ENCODE measurements around the gene CIZ1.
A peak's percentile ranks its signal among the peaks of the same experiment; 100 is the strongest.
"Not testable (repeated sequence)": the region's sequence is repeated elsewhere in the genome, so short reads cannot be mapped to it uniquely, and the experiment has no call there.

Gene CIZ1

GRCh38 chr9:128190516-128191405 is 611 bp downstream of the CIZ1 start:
- Mint-ChIP-seq H3K4me1 (ENCODE audit: low read depth in 2 of 2) (peaks cover 21 to 23% of the 10 kb centered on the region in 2 donors), H3K4me3 (peak overlapping the region; percentile 95 to 97), H3K36me3 (ENCODE audit: insufficient read depth) (peaks cover 37% of the 10 kb centered on the region), H3K27me3 (no peaks in the 10 kb centered on the region), H3K9me3 (no peaks in the 10 kb centered on the region), H3K27ac (peak overlapping the region; percentile 96 to 98)
- DNase-seq (no peak), ATAC-seq (replicated peaks) (peak; percentile 61)

GRCh38 chr9:128190013-128190412 is 1.4 kb downstream of the CIZ1 start:
- Mint-ChIP-seq H3K4me3 (peak overlapping the region; percentile 95 to 97), H3K9me3 (no peaks in the 10 kb centered on the region), H3K4me1 (ENCODE audit: low read depth in 2 of 2) (peaks cover 21 to 25% of the 10 kb centered on the region in 2 donors), H3K36me3 (ENCODE audit: insufficient read depth) (peaks cover 43% of the 10 kb centered on the region), H3K27ac (peak overlapping the region in 1 of 2 donors; percentile 98), H3K27me3 (no peaks in the 10 kb centered on the region)
- DNase-seq (no peak), ATAC-seq (replicated peaks) (no peak)

DNA sequence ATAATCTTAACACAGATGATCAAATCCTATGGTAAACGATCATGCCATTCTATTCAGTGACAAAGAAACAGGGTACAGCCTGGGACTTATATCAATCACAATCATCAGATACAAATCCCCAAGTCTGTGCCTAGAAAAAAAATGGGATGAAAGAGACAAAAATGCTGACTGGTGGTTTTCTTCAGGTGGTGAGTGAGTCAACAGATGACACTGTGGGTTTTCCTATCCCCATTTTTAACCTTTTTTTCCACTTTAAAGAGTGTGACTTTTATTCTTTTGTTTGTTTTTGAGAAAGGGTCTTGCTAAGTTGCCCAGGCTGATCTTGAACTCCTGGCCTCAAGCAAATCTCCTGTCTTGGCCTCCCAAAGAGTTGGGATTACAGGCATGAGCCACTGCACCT is 3.2 kb downstream of the CIZ1 start:
- Mint-ChIP-seq H3K27me3 (no peaks in the 10 kb centered on the region), H3K9me3 (no peaks in the 10 kb centered on the region), H3K27ac (peak overlapping the region in 1 of 2 donors; percentile 50), H3K4me1 (ENCODE audit: low read depth in 2 of 2) (peaks cover 21 to 25% of the 10 kb centered on the region in 2 donors), H3K4me3 (no peak overlapping the region), H3K36me3 (ENCODE audit: insufficient read depth) (peaks cover 60% of the 10 kb centered on the region)
- no peak for ATAC-seq (replicated peaks)
- no peak for DNase-seq

GRCh38 chr9:128187361-128187760 is 4.0 kb downstream of the CIZ1 start:
- Mint-ChIP-seq H3K27ac (no peak overlapping the region), H3K27me3 (no peaks in the 10 kb centered on the region), H3K4me3 (no peak overlapping the region), H3K36me3 (ENCODE audit: insufficient read depth) (peaks cover 66% of the 10 kb centered on the region), H3K4me1 (ENCODE audit: low read depth in 2 of 2) (peaks cover 21 to 25% of the 10 kb centered on the region in 2 donors), H3K9me3 (no peaks in the 10 kb centered on the region)
- DNase-seq (no peak), ATAC-seq (replicated peaks) (no peak)

DNA sequence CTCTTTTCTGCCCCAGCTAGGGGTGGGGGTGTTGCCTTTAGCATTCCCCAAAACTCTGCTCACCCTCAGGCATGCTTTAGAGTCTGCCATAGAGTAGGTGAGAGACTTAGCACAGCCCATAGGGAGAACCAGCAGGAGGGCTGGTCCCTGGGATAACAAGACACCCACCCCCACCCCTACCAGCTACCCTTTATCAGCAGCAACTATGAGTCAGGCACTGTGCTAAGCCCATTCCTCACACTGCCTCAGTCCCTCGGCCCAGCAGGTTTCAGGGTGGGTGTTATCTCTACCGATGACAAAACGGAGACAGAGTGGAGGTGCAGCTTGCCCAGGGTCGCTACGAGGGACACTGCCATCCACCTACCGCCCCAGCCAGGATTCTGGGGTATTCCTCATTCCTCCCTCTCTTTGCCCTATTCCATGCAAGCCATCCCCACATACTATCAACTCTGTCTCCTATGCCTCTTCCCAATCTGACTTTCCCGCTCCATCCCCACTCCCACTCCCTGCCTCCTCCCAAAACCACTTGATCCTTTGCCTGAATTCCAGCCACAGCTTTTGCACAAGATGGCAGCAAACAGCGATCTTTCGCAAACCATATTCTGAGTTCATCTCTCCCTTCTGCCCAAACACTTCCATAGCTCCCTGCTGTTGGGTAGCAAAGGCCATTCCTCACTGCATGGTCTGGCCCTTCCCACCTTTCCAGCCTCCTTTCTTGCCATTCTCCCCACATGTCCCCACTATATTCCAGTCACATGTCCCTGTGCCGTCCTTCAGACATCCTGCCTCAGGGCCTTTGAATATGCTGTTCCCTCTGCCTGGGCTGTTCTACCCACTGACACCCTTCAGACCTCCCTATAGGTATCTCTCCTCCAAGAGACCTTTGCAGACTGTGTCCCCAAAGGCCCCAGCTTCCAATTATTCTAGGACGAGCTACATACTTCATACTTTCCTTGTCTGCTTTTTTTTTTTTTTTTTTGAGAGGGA is 5.1 kb downstream of the CIZ1 start:
- H3K36me3 Mint-ChIP-seq (ENCODE audit: insufficient read depth): peaks cover 59% of the 10 kb centered on the region
- H3K9me3 Mint-ChIP-seq: no peaks in the 10 kb centered on the region
- DNase-seq: no peak
- H3K27me3 Mint-ChIP-seq: no peaks in the 10 kb centered on the region
- peaks cover 21% of the 10 kb centered on the region in 2 donors for H3K4me1 Mint-ChIP-seq (ENCODE audit: low read depth in 2 of 2)
- no peak for ATAC-seq (replicated peaks)
- no peak overlapping the region for H3K4me3 Mint-ChIP-seq
- peak overlapping the region in 1 of 2 donors; percentile 32 for H3K27ac Mint-ChIP-seq

- H3K36me3 Mint-ChIP-seq (ENCODE audit: insufficient read depth): peaks cover 49% of the 10 kb centered on the region
- no peaks in the 10 kb centered on the region for H3K27me3 Mint-ChIP-seq
- no peaks in the 10 kb centered on the region for H3K9me3 Mint-ChIP-seq
- DNase-seq: no peak
- no peak for ATAC-seq (replicated peaks)
- peaks cover 9 to 11% of the 10 kb centered on the region in 2 donors for H3K4me1 Mint-ChIP-seq (ENCODE audit: low read depth in 2 of 2)
- peak overlapping the region in 1 of 2 donors; percentile 80 for H3K27ac Mint-ChIP-seq
- H3K4me3 Mint-ChIP-seq: no peak overlapping the region
Observed at GRCh38 chr9:128182893-128183588, 8.3 kb downstream of the CIZ1 start.

GRCh38 chr9:128181480-128181879 is 9.9 kb downstream of the CIZ1 start:
- H3K27me3 Mint-ChIP-seq; H3K4me1 Mint-ChIP-seq (ENCODE audit: low read depth in 2 of 2); H3K4me3 Mint-ChIP-seq; H3K9me3 Mint-ChIP-seq; DNase-seq; H3K27ac Mint-ChIP-seq; ATAC-seq (replicated peaks): not testable (repeated sequence)
- peaks cover 50% of the 10 kb centered on the region for H3K36me3 Mint-ChIP-seq (ENCODE audit: insufficient read depth)

- DNase-seq (no peak), ATAC-seq (replicated peaks) (no peak)
- H3K9me3 Mint-ChIP-seq: no peaks in the 10 kb centered on the region
- H3K27me3 Mint-ChIP-seq: no peaks in the 10 kb centered on the region
- H3K4me3 Mint-ChIP-seq: no peak overlapping the region
- peaks cover 0 to under 1% of the 10 kb centered on the region in 2 donors for H3K4me1 Mint-ChIP-seq (ENCODE audit: low read depth in 2 of 2)
- no peak overlapping the region for H3K27ac Mint-ChIP-seq
- peaks cover 48% of the 10 kb centered on the region for H3K36me3 Mint-ChIP-seq (ENCODE audit: insufficient read depth)
Observed at GRCh38 chr9:128180447-128180846, 10.9 kb downstream of the CIZ1 start.

DNA sequence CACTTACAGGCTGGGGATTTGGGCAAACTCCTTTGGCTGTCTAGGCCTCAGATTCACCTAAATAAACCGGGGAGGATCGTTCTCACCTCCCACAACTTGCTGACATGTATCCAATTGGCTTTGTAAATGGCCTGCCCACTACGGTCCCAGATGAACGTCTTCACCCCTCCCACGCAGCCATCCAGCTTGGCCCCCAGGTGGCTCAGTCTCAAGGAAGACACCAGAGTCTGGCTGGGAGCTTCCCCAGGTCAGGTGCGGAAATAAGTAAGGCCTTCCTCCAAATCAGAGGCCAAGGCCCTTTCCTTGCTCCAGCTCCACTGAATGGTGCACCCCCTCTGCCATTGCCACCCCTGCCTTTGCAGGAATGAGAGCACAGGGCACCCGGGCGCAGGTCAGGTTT is 11.4 kb downstream of the CIZ1 start:
- H3K36me3 Mint-ChIP-seq (ENCODE audit: insufficient read depth): peaks cover 48% of the 10 kb centered on the region

GRCh38 chr9:128178806-128179431 is 12.5 kb downstream of the CIZ1 start:
- ATAC-seq (replicated peaks) (no peak), DNase-seq (no peak)
- peaks cover 41% of the 10 kb centered on the region for H3K36me3 Mint-ChIP-seq (ENCODE audit: insufficient read depth)
- no peaks in the 10 kb centered on the region for H3K9me3 Mint-ChIP-seq
- H3K4me3 Mint-ChIP-seq: no peak overlapping the region
- H3K27me3 Mint-ChIP-seq: no peaks in the 10 kb centered on the region
- no peaks in the 10 kb centered on the region for H3K4me1 Mint-ChIP-seq (ENCODE audit: low read depth in 2 of 2)
- no peak overlapping the region for H3K27ac Mint-ChIP-seq

More for the DNA sequence above, 11.4 kb downstream of the CIZ1 start:
- ATAC-seq (replicated peaks): no peak
- no peaks in the 10 kb centered on the region for H3K9me3 Mint-ChIP-seq
- no peak overlapping the region for H3K27ac Mint-ChIP-seq
- H3K27me3 Mint-ChIP-seq: no peaks in the 10 kb centered on the region
- no peaks in the 10 kb centered on the region for H3K4me1 Mint-ChIP-seq (ENCODE audit: low read depth in 2 of 2)
- DNase-seq: no peak
- H3K4me3 Mint-ChIP-seq: no peak overlapping the region

DNA sequence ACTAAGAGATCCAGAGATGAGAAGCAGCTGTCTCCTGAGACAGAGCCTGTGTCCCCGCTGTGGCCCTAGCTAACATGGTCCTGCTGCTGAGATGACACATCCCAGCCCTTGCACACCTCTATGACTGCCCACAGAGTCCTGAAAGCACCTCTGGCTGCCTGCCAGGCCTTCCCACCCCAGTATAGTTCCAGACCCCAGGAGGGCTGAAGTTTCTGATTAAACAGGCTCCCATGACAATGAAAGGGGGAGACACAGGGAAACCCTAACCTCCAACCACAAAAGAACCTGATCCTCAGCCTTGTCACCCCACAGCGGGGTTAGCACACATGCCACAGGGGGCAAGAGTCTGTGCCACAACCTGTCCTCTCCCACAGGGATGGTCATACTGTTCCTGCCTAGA is 15.6 kb downstream of the CIZ1 start:
- Mint-ChIP-seq H3K27me3 (no peaks in the 10 kb centered on the region), H3K9me3 (no peaks in the 10 kb centered on the region), H3K27ac (peak overlapping the region in 1 of 2 donors; percentile 51), H3K4me1 (ENCODE audit: low read depth in 2 of 2) (no peaks in the 10 kb centered on the region), H3K36me3 (ENCODE audit: insufficient read depth) (peaks cover 53% of the 10 kb centered on the region), H3K4me3 (no peak overlapping the region)
- DNase-seq (no peak), ATAC-seq (replicated peaks) (no peak)

DNA sequence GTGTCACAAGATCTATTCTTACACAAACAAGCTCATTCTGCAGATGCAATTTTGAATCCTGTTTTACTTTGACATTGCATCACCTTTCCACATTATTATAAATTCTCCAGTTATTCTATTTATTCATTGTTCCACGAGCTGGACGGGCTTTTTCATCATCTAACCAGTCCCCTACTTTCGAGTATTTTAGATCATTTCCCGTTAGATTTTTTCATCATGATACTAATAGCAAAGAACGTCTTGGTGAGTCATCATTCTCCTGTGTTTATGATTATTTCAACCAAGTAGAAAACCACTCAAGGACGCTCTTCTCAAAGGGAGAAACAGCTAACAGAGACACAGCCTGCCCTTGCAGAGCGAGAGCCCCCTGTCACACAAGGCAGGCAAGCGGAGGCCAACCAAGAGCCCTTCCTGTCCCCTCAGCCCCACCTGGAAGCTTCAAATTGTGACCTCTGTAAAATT is 16.2 kb downstream of the CIZ1 start:
- Mint-ChIP-seq H3K36me3 (ENCODE audit: insufficient read depth) (peaks cover 49% of the 10 kb centered on the region), H3K27me3 (no peaks in the 10 kb centered on the region), H3K4me3 (no peak overlapping the region), H3K4me1 (ENCODE audit: low read depth in 2 of 2) (no peaks in the 10 kb centered on the region), H3K9me3 (no peaks in the 10 kb centered on the region), H3K27ac (peak overlapping the region in 1 of 2 donors; percentile 51)
- no peak for ATAC-seq (replicated peaks)
- no peak for DNase-seq

Measured in effector memory CD8-positive, alpha-beta T cell (primary cell).